Suprapubic skin (tissue), 4 donors: Measurements from ENCODE around the gene TYSND1. TPM values are rescaled to one million over a fixed set of nuclear protein-coding genes. Genes with fewer than 3 reads are reported as not detected.
"Not testable (repeated sequence)": the region's sequence is repeated elsewhere in the genome, so short reads cannot be mapped to it uniquely, and the experiment has no call there.

Experiments used
- DNase-seq, 2 donors: peaks; one replicate each; pipeline ENCODE4 v3.0.0-alpha.2; 2019; ENCODE audit warnings: low spot score in 2 of 2
- H3K27ac ChIP-seq: fragments of 200-600 bp; sonication (generic); one replicate; pipeline ENCODE4 v1.5.1; 2019
- H3K27me3 ChIP-seq: fragments of 200-600 bp; sonication (generic); one replicate; pipeline ENCODE4 v1.5.1; 2019
- H3K36me3 ChIP-seq: fragments of 200-600 bp; sonication (generic); one replicate; pipeline ENCODE4 v1.5.1; 2019
- H3K4me1 ChIP-seq: fragments of 200-600 bp; sonication (generic); one replicate; pipeline ENCODE4 v1.5.1; 2019
- H3K4me3 ChIP-seq: fragments of 200-600 bp; sonication (generic); one replicate; pipeline ENCODE4 v1.5.1; 2019; ENCODE audit warnings: mild to moderate bottlenecking
- H3K9me3 ChIP-seq: fragments of 200-600 bp; sonication (generic); one replicate; pipeline ENCODE4 v1.5.1; 2019
- EP300 ChIP-seq: sonication (generic); formaldehyde crosslinking; IDR thresholded peaks from one replicate; pipeline ENCODE4 v1.6.1; 2017; ENCODE audit warnings: antibody characterized with exemption
- POLR2A ChIP-seq, 2 donors: fragments of 450-650 bp; IDR thresholded peaks; one replicate each; pipeline ENCODE4 v1.6.1; 2017; ENCODE audit warnings: antibody characterized with exemption in 2 of 2, mild to moderate bottlenecking in 2 of 2, moderate library complexity in 2 of 2
- POLR2AphosphoS5 ChIP-seq, 3 donors: sonication (generic); formaldehyde crosslinking; IDR thresholded peaks; one replicate each; pipeline ENCODE4 v1.6.1; 2017; ENCODE audit warnings: antibody characterized with exemption in 3 of 3
- WGBS: methylation state at CpG from one replicate; pipeline ENCODE4 v1.1.5; 2018; 5-methylcytosine and 5-hydroxymethylcytosine counted together
- total RNA-seq, 4 donors: library from RNA; depleted of rRNA; stranded (reverse); fragments of >200 nt; gene quantifications; one replicate each; pipeline ENCODE4 v1.1.0, GENCODE V29; 2016
- TF ChIP-seq, protein P1 (sequence below), 2 donors: fragments of 200-600 bp in 1 of 2; fragments of 450-650 bp in 1 of 2; sonication (generic) in 1 of 2; IDR thresholded peaks; one replicate each; pipeline ENCODE4 v1.5.1; 2016 to 2019; ENCODE audit warnings: antibody characterized with exemption in 2 of 2, mild to moderate bottlenecking in 1 of 2, moderate library complexity in 1 of 2

The TYSND1 gene
- total RNA-seq, 4 donors from 2014 or later, result 32.7 to 42.5 (median 35.2) TPM

GRCh38 chr10:70183304-70183703, 36.8 kb upstream of the TYSND1 start:
- Histone ChIP-seq H3K9me3 (no peaks in the 10 kb centered on the region), H3K27me3 (no peaks in the 10 kb centered on the region), H3K36me3 (no peaks in the 10 kb centered on the region), H3K4me3 (no peak overlapping the region), H3K27ac (no peak overlapping the region), H3K4me1 (peaks cover 6% of the 10 kb centered on the region)
- WGBS, result 84% methylated on average over 2 of the region's 2 CpGs
- TF ChIP-seq EP300 (no peak), POLR2A (IDR thresholded peaks at IDR 0.05) (no peak), POLR2AphosphoS5 (IDR thresholded peaks at IDR 0.05) (no peak)
- TF ChIP-seq, protein P1, sequence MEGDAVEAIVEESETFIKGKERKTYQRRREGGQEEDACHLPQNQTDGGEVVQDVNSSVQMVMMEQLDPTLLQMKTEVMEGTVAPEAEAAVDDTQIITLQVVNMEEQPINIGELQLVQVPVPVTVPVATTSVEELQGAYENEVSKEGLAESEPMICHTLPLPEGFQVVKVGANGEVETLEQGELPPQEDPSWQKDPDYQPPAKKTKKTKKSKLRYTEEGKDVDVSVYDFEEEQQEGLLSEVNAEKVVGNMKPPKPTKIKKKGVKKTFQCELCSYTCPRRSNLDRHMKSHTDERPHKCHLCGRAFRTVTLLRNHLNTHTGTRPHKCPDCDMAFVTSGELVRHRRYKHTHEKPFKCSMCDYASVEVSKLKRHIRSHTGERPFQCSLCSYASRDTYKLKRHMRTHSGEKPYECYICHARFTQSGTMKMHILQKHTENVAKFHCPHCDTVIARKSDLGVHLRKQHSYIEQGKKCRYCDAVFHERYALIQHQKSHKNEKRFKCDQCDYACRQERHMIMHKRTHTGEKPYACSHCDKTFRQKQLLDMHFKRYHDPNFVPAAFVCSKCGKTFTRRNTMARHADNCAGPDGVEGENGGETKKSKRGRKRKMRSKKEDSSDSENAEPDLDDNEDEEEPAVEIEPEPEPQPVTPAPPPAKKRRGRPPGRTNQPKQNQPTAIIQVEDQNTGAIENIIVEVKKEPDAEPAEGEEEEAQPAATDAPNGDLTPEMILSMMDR (IDR thresholded peaks at IDR 0.05), result no peak
- no peak for DNase-seq

GRCh38 chr10:70179209-70179608, 32.7 kb upstream of the TYSND1 start:
- H3K27ac ChIP-seq, DNase-seq, H3K4me3 ChIP-seq, H3K36me3 ChIP-seq, H3K27me3 ChIP-seq, H3K9me3 ChIP-seq, H3K4me1 ChIP-seq: not testable (repeated sequence)
- 88% methylated on average over 8 of the region's 8 CpGs for WGBS

DNA sequence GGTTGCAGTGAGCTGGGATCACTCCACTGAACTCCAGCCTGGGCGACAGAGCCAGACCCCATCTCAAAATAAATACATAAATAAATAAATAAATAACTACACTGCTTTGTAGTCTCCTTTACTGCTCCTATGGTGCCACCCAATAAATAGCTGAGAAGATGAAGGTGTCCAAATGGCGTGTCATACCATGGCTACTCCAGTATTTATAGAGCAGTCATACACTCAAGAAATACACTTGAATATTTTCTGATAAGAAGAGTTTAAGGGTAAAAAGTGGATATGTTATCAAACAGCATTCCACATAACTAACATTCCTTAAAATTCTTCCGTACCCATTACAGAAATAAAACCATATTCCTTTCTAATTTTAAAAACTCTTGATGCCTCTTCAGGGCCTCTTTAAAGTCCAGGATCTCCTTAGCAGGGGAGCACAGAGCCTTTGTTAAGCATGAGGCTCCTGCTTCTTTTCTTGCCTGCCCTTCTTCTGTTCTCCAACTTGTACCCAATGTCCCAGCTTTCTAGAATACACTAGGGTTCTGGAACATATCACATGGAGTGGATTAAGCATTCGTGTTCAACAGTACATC, 31.7 kb upstream of the TYSND1 start:
- Histone ChIP-seq H3K9me3 (no peaks in the 10 kb centered on the region), H3K36me3 (no peaks in the 10 kb centered on the region), H3K4me1 (peaks cover 10% of the 10 kb centered on the region), H3K27ac (no peak overlapping the region), H3K4me3 (no peak overlapping the region), H3K27me3 (no peaks in the 10 kb centered on the region)
- no peak for DNase-seq
- 85% methylated on average over 4 of the region's 4 CpGs for WGBS
- no peak for TF ChIP-seq EP300
- TF ChIP-seq POLR2AphosphoS5 (IDR thresholded peaks at IDR 0.05), result no peak
- no peak for TF ChIP-seq POLR2A (IDR thresholded peaks at IDR 0.05)
- TF ChIP-seq, protein P1 (IDR thresholded peaks at IDR 0.05), result no peak

DNA sequence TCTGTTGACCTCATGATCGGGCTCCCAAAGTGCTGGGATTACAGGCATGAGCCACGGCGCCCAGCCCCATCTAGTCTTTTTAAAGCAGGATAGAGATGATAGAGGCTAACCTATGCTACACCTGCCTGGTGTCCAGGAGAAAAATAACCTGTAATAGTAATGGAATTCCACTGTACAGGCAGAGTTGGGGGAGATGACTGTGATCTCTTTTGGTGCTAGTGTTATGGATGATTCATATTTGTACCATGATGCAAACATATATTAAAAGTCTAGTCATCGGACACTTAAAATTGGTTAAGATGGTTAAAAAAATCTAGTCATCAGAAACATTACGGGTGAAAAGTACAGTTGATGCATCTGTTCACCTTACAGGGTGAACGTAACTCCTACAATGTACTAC, 29.9 kb upstream of the TYSND1 start:
- no peaks in the 10 kb centered on the region for H3K9me3 ChIP-seq
- 90% methylated on average over 6 of the region's 6 CpGs for whole genome bisulfite sequencing
- no peak overlapping the region for H3K4me3 ChIP-seq
- no peaks in the 10 kb centered on the region for H3K36me3 ChIP-seq
- TF ChIP-seq, protein P1 (IDR thresholded peaks at IDR 0.05), result no peak
- no peak for TF ChIP-seq EP300
- TF ChIP-seq POLR2A (IDR thresholded peaks at IDR 0.05), result no peak
- no peak for TF ChIP-seq POLR2AphosphoS5 (IDR thresholded peaks at IDR 0.05)
- peaks cover 10% of the 10 kb centered on the region for H3K4me1 ChIP-seq
- no peak overlapping the region for H3K27ac ChIP-seq
- H3K27me3 ChIP-seq, result no peaks in the 10 kb centered on the region
- no peak for DNase-seq

- H3K27ac ChIP-seq, result no peak overlapping the region
- no peaks in the 10 kb centered on the region for H3K9me3 ChIP-seq
- no peak for TF ChIP-seq EP300
- TF ChIP-seq POLR2AphosphoS5 (IDR thresholded peaks at IDR 0.05), result no peak
- TF ChIP-seq POLR2A (IDR thresholded peaks at IDR 0.05), result no peak
- TF ChIP-seq, protein P1 (IDR thresholded peaks at IDR 0.05), result no peak
- peaks cover 13% of the 10 kb centered on the region for H3K4me1 ChIP-seq
- no peak for DNase-seq
- no peaks in the 10 kb centered on the region for H3K36me3 ChIP-seq
- no peak overlapping the region for H3K4me3 ChIP-seq
- WGBS, result 93% methylated on average over 3 of the region's 3 CpGs
- H3K27me3 ChIP-seq, result no peaks in the 10 kb centered on the region
Observed at GRCh38 chr10:70175516-70175915, 29.0 kb upstream of the TYSND1 start.
